NCI-H1105 treated with DMSO at 0.1 percent for 48 hours (cell line): ENCODE results near the gene LRRC4C.
"Not testable (repeated sequence)": the region's sequence is repeated elsewhere in the genome, so short reads cannot be mapped to it uniquely, and the experiment has no call there.

Source experiments
- DNase-seq: peaks from one replicate; lab custom pipeline; 2025; lab: John Stamatoyannopoulos, UW

The LRRC4C gene

DNA sequence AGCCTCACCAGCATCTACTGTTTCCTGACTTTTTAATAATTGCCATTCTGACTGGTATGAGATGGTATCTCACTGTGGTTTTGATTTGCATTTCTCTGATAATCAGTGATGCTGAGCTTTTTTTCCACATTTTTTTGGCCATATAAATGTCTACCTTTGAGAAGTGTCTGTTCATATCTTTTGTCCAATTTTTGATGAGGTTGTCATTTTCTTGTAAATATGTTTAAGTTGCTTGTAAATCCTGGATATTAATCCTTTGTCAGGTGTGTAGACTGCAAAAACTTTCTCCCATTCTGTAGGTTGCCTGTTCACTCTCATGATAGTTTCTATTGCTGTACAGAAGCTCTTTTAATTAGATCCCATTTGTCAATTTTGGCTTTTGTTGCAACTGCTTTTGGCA, 439.8 kb downstream of the LRRC4C start:
- not testable (repeated sequence) for DNase-seq

DNA sequence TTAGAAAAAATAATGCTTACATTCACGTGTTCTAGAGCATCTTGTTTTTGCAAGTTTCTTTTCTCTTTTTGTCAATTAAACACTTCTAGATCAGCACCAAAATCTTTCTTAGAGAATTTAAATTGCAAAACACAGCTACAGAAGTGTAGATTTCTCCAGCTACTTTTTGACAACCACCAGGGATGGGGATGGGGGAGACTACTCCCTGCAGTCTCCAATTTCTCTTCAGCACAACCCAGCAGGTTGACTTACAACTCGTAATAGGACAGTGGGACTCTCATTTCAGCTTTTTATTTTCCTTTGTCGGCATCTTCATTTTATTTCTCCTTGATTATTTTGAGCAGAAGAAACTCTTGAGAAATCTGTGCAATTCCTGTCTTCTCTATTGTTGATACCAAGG, 441.2 kb downstream of the LRRC4C start:
- DNase-seq: no peak

DNA sequence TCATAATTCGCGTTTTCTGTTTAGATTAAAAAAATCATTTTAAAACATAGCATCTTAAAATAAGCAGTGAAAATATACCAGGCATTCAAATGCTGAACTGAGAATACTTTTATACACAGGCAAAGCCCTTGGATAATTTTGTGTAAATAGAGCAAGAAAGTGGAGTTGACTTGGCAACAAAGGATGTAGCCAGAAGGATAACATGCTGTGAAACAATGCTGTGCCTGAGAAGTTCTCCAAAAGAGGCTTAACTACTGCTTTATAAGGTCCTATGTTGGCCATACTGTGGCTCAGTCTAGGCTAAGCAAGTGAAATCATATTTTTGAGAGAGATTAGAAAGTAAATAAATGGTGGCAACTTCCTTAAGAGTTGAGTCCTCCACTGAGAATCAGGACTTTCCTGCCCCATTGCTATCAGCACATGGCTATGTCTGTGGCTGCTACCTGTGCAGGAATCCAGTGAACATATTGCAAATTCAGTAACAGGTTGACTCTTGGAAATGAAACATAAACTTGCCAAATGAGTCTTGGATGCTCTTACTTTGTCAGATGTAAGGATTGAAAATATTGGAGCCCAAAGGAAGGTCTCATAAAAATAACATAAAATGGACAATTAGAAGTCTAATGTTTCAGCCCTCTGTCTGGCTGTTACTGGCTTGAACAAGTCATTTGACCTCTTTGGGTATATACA, 448.9 kb downstream of the LRRC4C start:
- no peak for DNase-seq

DNA sequence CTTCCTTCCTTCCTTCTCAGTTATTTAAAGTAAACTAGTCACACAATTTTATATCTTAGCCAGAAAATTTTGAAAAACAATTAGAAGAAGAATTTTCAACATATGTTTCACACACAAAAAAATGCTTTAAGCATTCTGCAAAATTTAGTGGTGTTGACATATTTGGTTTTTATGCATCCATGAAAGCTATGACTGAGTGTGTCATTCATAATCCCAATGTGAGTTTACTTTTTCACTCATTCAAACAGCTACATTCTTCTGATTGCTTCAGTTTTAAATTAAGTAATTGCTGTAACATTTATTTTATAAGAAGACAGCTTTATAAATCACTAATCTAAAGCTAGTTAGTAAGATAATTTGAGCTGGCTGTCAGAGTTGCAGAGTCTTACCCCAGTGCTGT, 453.5 kb downstream of the LRRC4C start:
- no peak for DNase-seq

DNA sequence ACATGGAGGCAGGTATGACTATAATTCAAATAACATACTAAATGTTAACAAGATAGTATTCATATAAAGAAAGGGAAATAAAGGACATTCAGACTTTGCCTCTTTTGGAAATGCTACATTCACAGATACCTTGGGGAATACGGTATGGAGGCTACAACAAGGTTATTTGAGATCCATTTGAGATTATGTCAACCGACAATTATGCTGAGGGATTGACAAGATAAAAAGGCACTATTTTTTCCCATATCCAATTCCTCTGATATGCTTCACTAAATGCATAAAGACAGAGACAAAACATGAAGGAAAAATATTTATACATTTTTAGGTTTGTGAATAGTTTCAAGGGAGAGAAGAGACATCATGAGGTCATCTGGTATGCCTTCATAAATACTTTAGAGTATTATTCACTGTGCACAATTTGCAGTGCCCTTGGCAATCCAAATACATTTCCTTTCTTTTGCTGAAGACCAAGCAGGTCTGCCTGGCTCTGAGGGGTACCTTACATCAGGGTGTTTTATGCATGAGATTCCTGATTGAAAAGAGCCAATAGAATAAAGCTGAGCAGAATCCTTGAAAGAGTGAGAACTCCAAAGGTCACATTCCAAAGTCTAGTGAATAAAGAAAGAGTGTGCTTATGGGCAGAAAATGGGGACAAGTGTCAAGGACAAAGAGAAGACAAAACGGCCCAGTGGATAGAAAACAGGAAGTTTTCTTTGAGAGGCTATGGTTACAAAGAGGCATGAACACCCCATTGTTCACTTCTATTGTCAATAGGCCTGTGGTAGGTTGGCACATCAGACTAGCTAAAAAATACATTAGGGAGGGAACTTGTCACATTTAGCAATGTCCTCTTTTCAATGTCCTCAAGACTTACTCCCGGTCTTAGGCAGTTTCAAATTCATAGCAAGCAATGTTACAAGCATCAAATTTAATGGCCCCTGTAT, 455.8 kb downstream of the LRRC4C start:
- no peak for DNase-seq

DNA sequence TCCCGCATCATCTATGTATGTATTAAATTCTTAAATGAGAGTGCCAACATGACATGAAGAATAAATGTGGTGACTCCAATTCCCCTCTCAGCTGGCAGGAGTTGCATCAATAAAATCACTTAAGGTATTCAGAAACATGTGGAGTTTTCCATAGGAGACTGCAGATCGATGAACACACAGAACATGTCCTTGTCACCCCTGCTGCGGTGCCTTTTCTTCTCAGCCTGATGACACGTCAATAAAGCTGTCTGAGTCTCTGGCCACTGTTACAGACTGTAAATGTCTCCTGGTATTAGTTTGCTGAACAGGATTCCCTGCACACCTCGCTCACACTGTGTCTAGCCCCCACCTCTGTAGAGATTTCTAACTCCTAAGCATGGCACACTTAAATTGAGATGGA, 460.5 kb downstream of the LRRC4C start:
- no peak for DNase-seq

DNA sequence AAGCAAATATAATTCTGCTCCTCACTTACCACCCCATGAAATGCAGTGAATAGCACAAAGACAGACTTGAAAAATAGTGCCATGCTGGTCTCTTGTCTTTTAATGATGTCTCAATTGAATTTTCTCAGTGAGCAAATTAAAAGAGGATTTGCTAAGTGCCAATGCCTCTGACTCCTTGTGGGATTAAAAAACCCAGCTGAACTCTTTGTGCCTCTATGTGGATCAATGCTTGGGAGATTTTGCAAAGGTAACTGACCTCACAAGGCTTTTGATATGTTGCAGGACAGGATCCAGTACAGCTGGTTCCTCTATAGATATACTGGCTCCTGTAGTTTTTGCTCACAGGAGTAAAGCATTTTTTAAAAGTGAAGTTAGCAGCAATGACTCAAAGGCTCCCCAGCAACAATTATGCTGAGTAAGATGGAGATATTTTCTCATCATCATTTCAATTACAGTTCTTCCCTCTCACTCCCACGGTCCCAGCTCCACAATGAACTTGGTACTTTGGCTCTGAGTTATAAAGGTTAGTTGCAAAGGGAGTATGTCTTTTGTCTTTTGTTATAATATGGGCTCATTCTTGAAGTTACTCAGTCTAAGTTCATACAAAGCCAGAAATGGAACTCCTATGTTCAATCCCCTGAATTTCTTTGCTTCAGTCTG, 471.5 kb downstream of the LRRC4C start:
- no peak for DNase-seq

DNA sequence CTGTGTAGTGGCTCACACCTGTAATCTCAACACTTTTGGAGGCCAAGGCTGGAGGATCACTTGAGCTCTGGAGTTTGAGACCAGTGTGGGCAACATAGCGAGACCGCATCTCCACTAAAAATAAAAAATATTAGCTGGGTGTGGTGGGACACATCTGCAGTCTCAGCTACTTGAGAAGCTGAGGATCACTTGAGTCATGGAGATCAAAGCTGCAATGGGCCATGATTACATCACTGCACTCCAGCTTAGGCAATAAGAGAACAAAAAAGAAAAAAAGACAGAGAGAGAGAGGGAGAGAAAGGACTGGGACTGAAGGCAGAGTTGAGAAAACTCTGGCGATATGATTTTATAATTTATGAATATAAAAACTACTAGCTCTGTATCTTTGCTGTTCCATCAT, 473.1 kb downstream of the LRRC4C start:
- no peak for DNase-seq

DNA sequence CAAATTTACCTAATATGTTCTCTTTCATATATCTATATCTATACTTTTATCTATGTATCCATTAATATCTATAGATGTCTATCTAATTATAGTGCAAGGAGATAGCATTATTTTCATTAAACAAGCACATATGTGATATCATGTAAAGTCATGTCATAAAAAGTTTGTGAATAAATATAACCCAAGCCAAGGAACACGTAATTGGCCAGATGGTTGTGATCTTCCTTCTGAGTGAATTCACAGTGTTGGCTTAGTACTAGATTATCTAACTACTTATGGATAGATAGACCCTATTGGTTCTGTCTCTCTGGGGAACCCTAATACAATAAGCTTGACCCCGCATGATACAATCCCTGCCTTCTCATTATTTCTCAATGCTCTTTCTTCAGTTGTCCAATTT, 484.4 kb downstream of the LRRC4C start:
- DNase-seq: no peak

DNA sequence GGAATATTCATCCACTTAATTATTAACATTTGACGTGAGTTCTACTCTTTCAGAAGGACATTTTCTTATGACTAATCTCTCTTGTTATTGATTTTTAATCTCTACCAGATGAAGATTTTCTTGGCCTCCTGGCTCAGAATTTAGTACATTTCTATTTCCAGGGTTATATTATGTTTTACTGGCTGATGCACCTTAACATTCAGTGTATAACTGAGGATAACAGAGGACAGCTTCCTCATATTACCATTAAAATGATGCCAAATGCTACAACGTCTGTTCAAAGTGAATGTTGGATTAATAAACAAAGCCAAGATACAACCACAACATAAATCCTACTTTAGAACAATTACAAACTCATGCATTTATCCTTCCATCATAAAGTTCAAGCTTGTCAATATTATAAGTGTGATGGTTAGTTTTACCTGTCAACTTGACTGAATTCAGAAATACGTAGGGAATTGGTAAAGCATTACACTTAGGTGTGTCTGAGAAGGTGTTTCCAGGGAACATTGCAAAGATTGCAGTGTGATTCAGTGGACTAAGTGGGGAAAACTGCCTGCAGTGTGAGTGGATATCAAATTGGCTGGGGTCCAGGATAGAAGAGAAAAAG, 485.2 kb downstream of the LRRC4C start:
- DNase-seq: no peak

DNA sequence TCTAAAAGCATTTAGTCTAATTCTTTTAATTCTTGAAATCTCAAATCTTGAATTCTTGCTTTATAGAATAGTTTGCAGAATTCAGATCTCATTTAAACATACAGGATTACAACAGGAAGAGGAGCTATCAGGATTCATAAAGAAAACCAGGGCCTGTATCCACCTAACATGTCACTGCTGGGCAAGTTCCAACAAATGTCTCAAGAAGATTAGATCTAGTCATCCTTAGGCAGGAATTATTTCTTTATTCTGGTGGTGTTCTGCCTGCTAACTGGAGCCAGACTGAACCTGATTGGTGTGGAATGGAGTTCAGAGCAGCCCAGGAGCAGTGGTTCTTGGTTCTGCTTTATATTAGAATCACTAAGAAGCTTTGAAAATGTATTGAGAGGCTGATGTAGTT, 500.7 kb downstream of the LRRC4C start:
- no peak for DNase-seq

DNA sequence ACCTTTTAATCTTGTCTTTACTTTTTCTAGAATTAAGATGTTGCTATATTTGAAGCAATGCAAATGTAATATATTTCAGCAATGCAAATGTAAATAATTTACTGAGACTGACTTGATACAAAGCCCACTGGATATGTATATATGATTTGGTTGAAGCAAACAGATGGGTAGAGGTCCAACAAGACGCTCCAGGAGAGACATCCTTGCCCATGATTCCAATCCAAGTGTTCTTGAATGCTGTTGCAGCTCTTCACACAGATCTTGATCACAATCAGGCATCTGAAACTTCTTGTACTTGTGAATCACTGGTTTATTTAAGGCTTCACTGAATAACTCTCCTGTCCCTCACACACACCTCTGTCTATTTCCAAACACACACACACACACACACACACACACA, 507.0 kb downstream of the LRRC4C start:
- no peak for DNase-seq

DNA sequence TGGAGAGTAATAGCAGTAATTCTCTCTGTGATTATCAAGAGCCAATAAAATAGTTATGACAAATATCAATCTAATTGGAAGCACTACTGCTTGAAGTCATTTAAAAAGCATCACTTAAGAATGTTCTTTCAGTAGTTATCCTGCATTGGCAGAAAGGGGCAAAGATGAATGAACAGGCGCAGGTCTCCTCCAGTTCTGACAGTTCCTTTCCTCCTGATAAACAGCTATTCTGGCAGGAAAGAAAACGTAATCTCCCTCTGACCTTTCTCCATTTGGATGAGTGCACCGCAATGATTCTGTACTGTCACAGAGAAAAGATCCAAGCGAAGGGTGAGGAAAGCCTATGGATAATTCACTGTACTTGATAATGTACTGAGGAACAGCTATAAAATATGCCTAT, 521.5 kb downstream of the LRRC4C start:
- no peak for DNase-seq

DNA sequence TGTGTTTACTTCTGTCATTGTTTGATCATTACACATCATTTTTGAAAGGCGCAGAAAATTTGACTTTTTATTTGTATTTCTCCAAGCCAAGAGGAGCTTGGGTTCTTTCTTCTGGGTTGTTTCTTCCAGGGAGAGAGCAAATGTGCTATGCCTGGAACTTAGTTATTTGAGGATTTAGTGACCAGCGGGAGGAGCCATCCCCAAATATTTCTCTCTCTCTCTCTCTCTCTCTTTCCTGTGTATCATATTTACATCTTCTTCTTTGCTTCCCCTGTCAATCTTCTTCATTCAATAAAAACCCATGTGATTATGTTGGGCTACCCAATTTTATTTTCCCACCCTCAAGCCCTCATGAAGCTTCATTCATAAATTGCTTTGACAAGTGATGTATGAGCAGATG, 534.5 kb downstream of the LRRC4C start:
- DNase-seq: peak; percentile 18

DNA sequence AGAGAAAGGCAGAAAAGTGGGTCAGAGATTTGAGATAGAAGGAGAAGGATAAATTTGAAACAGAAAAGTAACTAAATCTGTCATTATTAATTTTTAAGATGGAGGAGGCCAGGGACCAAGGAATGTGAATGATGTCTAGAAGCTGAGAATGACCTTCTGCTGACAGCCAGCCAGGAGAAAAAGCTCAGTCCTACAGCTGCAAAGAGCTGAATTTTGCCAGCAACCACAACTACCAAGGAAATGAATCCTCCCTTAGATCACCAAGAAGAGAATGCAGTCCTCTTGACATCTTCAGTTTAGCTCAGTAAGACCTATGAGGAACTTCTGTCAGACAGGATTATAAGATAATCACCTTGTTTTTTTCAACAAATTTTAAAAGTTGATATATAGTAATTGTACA, 538.2 kb downstream of the LRRC4C start:
- DNase-seq: no peak

DNA sequence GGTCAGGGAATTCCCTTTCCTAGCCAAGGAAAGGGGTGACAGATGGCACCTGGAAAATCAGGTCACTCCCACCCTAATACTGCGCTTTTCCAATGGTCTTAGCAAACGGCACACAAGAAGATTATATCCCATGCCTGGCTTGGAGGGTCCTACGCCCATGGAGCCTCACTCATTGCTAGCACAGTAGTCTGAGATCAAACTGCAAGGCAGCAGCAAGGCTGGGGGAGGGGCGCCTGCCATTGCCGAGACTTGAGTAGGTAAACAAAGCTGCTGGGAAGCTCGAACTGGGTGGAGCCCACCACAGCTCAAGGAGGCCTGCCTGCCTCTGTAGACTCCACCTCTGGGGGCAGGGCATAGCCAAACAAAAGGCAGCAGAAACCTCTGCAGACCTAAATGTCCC, 548.7 kb downstream of the LRRC4C start:
- DNase-seq: not testable (repeated sequence)

DNA sequence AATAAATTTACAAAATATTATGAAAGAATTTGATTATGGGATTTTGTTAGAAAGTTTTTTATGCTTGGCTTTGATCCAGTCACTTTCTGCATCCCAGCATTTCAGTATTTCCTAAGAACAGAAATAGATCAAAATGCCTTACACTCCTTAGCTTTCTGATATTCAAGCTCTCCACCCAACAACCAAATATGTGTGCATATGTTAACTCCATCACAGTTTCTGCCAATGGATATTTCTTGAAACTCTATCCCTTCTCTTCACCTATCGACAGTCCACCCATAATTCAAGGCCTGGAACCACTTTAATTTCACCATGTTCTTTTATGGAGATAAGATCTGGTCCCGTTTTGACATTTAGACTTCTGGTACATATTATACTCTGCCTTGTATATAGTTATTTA, 565.0 kb downstream of the LRRC4C start:
- no peak for DNase-seq

DNA sequence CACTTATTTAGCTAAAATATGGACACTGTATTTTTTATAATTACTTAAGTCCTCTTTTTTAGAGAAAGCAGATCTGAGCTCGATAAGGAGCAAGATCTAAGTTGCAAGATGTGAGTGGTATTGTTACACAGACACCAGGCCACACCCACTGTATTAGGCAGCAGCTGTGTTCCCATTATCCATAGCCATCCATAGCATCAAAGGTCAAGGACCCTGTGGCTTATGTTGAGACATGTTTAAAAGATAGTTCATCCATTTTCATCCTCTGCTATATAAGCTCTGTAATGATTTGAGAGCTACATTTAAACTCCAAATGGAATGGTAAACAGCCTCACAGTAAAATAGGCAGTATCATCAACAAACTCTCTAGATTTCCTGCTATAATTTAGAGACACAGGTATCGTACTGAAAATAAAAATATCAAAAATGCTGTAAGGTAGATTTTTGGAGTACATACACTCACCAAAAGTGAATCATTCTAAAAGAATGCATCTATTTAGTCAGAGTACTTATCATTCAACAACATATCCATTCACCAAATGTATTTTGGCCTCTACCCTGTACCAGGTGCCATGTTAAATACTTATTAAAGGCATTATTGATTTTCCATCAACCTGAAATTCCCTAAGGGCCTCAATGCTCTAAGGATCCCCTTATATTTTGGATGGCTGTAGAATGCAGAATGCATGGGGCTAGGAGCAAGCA, 574.0 kb downstream of the LRRC4C start:
- DNase-seq: peak; percentile 94

DNA sequence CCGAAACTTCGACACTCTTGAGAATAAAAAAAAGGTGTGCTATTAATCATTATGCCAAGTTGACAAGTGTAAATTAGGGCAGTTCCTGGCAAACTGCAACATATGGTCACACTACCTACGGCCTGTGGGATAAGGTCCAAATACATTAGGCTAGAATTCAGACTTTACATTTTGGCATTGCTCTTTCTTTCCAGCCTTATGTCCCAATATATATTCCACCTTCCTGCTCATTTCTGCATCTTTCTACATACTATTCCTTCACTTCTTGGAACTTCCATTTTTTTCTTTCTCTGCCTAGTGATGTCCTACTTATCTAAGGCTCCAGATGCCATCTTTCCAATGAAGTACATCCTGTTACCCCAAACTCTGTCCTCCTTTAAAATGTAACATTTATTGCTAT, 577.2 kb downstream of the LRRC4C start:
- no peak for DNase-seq

DNA sequence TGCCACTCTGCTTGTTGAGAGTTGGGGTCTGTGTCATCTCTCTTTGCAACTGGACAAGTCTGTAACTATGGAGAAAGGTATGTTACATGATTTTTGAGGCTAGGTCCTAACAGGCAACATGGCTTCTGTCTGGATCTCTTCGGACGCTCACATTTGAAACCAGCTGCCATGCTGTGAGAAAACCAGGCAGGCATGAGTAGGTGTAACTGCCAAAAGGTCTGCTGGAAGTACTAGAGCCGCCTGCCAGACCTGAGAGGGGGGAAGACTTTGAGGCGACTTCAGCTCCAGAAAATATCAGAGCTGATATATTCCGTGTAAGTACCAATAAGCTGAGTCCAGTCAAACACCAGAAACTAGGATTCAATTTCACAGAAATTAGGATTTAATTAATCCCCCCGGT, 579.5 kb downstream of the LRRC4C start:
- no peak for DNase-seq

DNA sequence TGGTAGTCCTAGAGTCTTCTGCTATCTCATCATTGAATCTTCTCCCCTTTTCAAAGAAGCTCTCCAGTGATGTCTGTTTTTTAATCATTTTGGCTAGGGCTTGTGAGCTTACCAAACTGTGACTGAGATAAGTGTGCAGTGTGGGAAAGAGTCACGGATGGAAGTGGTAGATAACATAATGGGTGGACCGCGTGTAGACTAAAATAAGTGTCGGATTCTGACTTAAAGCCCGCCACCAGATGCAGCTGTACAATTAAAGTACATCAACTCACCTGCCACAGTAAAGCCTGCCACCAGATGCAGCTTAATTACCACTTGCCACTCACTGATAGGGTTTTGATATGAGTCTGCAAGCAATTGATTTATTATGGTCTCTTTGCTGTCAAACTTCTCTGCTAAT, 581.5 kb downstream of the LRRC4C start:
- DNase-seq: peak; percentile 70

DNA sequence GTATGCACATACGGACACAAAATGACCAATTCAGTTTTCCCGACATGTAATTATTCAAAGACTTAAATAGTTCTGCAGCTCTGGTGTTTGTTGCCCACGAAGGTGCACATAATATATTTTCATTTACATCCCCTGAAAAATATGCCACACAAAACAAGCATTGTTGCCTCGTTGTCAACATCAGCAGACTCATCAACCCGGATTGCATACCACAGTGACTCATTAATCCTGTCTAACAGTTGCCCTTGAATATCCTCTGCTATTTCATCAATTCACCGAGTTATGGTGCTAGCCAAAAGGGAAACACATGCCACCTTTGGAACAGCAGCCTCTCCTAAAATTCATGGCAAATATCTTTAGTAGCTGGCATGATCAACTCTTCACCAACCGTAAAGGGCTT, 582.2 kb downstream of the LRRC4C start:
- DNase-seq: no peak
